Measurements from ENCODE around the gene FABP7.

FABP7 gene

GRCh38 chr6:122792766-122793165 lies 13.2 kb downstream of the FABP7 start:
- DNase-seq (ENCODE audit: low read depth in 3 of 3, low spot score in 1 of 3), result no peak

- DNase-seq (ENCODE audit: low read depth in 3 of 3, low spot score in 1 of 3), result no peak
Observed at GRCh38 chr6:122797537-122797936, 18.0 kb downstream of the FABP7 start.

DNA sequence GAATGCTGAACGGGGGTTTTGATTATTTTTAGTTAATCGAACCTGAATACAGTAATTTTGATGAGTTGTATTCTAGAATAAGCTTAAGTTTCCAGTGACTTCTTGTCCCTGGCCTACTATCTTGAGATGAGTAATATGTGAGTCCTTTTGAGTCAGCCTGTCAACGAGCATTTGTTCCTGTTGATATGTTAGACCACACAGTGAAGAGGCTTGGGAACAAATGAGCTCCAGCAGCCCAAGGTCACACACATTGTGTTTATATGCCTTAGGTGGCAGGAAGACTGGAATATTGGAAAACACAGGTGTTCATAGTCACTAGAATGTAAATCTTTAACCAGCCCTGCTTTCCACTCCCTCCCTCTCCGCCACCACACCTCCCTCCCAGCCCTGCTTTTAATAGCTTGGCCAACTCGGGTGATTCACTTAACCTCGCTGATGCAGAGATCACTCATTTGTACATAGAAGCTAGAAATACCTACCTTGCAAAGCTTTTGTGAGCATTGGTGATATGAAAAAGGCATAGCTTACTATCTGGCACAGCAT lies 18.7 kb downstream of the FABP7 start:
- no peak for DNase-seq (ENCODE audit: low read depth in 3 of 3, low spot score in 1 of 3)

DNA sequence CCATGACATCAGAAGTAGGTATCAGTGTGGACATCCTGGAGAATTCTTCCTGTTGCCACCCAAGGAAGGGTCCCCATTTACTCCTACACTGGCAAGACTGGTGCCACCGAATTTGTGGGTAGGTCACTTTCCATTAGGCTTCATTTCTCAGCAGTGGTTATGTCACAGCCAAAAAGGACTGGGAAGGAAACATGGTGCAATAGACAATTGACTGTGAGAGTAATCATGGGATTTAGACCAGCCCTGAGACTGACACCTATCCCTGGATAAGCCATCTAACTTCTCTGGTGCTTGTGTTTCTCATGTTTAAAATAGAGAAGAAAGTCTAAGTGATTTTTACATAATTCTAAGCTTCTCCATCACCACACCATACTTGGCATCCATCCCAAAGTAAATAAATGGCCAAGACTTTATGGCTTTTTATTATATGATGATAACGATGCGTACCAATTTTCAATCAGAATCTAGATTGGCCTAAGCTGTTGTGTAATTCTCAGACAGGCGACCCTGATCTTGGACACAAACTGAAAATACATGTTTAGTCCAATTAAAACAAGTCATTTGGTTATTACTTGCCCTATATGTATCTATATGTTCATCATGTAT lies 19.7 kb downstream of the FABP7 start:
- no peak for DNase-seq (ENCODE audit: low read depth in 3 of 3, low spot score in 1 of 3)

DNA sequence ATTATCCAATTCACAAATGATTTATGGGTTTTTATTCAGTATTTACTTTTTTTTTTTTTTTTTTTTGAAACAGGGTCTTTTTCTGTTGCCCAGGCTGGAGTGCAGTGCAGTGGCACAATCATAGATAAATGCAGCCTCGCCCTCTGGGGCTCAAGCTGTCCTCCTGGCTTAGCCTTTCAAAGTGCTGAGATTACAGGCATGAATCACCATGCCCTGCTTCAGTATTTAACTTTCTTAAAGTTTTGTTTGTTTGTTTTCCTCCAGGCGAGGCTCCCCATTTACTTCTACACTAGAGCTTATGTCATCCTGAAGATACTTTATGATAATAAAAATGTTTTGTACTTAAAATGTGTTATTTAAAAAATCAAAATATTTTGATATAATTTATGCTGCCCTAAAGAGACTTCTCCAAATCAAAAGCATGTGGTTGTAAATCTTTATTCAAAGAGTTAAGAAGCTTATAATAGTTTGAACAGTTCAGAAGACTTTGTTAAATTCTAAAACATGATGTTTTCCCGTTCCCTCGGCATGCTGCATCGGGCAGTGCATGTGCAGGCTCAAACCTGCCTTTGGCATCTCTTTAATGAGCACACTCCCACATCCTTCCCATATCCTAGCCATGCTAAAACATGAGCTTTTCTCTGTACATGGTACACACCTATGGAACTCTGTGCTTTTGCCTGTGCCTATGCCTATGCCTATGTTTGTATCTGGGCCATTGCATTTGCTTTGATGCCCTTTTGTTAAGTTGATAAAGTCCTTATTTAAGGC lies 20.6 kb downstream of the FABP7 start:
- DNase-seq (ENCODE audit: low read depth in 3 of 3, low spot score in 1 of 3), result no peak

DNA sequence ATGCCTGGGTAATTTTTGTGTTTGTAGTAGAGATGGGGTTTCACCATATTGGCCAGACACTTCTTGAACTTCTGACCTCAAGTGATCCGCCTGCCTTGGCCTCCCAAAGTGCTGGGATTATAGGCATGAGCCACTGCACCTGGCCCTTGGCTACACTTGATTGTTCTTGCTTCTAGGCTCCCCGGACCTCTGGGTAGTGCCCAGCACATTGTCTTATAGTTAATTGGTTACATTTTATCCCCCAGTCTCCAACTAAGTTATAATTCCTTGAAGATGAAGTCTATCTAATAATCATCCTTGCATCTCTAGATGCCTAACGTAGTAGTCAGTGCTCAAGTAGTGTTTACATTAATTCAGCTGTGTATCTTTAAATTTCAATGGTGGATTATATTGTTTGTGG lies 21.4 kb downstream of the FABP7 start:
- no peak for DNase-seq (ENCODE audit: low read depth in 3 of 3, low spot score in 1 of 3)

DNA sequence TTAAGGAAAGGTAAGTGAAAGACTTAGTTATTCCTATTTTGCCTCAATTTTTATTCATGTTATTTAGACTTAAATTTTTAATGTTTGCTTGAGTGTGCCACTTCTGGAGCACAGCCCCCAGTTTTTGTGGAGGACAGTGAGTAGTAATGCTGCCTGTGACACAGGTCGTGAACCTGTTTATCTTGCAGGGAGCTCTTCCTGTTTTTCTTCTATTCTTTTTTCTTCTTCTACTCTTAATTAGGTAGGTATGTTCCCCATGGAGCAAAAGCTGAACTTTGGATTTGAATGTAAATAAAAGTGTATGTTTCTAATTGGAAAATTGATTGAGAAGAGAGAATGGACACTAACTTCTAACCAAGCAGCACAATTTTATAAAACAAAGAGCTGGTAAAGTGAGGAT lies 21.9 kb downstream of the FABP7 start:
- DNase-seq (ENCODE audit: low read depth in 3 of 3, low spot score in 1 of 3), result no peak

GRCh38 chr6:122803171-122803661 lies 23.7 kb downstream of the FABP7 start:
- no peak for DNase-seq (ENCODE audit: low read depth in 3 of 3, low spot score in 1 of 3)

GRCh38 chr6:122804962-122805485 lies 25.5 kb downstream of the FABP7 start:
- no peak for DNase-seq (ENCODE audit: low read depth in 3 of 3, low spot score in 1 of 3)

- DNase-seq (ENCODE audit: low read depth in 3 of 3, low spot score in 1 of 3), result no peak
Observed at GRCh38 chr6:122806291-122806690, 26.8 kb downstream of the FABP7 start.

DNA sequence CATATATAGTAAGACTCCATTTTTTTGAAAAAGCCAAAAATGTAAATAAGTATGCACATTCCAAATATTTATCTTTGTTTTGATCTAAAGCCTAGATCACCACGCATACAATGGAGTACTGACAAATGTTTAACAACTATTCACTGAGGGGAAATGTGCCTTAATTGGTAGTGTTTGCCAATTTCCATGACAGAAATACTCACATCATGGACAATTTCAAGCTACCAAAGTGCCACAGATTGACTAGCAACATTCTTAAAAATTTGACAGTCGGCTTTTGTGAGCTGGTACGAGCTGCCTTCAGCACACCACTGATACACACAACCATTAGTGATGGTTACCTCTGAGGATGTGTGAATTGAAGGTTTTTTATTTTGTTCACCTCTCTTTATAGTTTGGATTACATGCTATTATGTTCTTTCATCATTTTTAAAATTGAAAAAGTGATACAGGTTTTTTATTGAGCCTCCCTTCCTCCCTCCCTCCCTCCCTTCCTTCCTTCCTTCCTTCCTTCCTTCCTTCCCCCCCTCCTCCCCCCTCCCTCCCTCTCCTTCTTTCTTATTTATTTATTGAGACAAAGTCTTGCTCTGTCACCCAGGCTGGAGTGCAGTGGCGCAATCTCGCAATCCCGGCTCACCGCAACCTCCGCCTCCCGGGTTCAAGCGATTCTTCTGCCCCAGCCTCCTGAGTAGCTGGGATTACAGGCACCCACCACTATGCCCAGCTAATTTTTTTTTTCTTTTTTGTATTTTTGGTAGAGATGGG lies 28.8 kb downstream of the FABP7 start:
- DNase-seq (ENCODE audit: low read depth in 3 of 3, low spot score in 1 of 3), result no peak

DNA sequence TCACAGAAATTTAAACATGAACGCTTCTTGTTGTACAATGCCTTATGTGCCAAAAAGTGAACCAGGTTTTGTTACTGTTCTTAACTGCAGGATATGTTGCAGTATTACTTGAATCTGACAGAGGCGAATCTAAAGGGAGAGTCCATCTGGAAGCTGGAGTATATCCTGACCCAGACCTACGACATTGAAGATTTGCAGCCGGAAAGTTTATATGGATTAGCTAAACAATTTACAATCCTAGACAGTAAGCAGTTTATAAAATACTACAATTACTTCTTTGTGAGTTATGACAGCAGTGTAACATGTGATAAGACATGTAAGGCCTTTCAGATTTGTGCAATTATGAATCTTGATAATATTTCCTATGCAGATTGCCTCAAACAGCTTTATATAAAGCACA lies 29.5 kb downstream of the FABP7 start:
- no peak for DNase-seq (ENCODE audit: low read depth in 3 of 3, low spot score in 1 of 3)

- no peak for DNase-seq (ENCODE audit: low read depth in 3 of 3, low spot score in 1 of 3)
Observed at GRCh38 chr6:122809691-122810090, 30.2 kb downstream of the FABP7 start.

GRCh38 chr6:122810189-122810588 lies 30.7 kb downstream of the FABP7 start:
- DNase-seq (ENCODE audit: low read depth in 3 of 3, low spot score in 1 of 3), result no peak

- DNase-seq (ENCODE audit: low read depth in 3 of 3, low spot score in 1 of 3), result no peak
Observed at GRCh38 chr6:122817358-122817757, 37.8 kb downstream of the FABP7 start.

GRCh38 chr6:122817766-122818165 lies 38.2 kb downstream of the FABP7 start:
- no peak for DNase-seq (ENCODE audit: low read depth in 3 of 3, low spot score in 1 of 3)

DNA sequence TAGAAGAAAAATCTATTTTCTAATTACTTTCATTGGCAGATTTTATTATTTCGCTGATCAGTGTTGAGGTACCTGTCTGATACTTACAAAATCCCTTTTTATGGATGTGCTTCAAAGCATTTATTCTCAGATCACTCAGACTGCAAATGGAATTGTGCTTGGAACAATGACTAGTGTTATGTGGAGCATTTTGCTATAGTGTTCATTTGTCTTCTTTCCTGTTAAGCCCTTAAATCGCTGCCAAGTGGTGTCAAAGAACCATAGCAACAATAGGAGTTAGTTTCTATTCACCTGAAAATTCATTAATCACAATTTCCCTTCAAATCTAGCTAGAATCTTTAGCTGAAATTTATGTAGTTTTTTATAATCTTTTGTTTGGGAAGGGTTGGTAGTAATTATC lies 39.4 kb downstream of the FABP7 start:
- no peak for DNase-seq (ENCODE audit: low read depth in 3 of 3, low spot score in 1 of 3)

DNA sequence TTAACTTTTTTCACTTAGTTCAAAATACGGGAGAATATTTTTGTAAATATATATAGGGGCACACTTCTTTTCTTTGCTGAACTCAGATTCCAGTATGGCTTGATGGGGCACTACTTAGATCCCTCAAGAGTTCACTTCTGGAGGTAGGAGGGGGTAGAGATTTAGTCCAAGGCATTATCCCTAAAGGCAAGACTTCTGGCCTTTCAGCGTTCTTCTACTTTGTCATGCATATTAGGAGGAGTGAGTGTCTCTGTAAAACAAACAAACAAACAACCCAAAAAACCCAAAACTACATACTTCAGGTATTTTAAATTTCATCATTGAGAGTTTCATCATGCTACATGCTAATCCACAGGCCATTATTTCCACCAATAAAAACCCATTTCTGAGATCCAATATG lies 41.6 kb downstream of the FABP7 start:
- no peak for DNase-seq (ENCODE audit: low read depth in 3 of 3, low spot score in 1 of 3)

DNA sequence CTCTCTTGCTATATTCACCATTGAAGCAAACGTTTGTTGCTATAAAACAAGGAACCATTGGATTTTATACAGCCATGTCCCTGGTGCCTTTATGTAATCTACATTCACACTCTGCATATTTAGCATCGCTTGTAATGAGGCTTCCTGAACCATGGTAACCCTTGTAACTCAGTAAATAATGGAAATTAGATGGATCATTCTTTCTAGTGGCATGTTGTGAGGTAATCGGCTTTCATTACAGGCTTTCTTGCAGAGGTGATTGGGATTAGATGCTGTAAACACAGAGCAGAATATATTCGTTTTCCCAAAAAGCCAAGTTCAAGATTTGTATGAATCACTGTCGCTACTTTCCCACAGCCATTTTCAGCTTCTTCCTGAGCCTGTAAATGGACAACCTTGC lies 45.6 kb downstream of the FABP7 start:
- no peak for DNase-seq (ENCODE audit: low read depth in 3 of 3, low spot score in 1 of 3)

DNA sequence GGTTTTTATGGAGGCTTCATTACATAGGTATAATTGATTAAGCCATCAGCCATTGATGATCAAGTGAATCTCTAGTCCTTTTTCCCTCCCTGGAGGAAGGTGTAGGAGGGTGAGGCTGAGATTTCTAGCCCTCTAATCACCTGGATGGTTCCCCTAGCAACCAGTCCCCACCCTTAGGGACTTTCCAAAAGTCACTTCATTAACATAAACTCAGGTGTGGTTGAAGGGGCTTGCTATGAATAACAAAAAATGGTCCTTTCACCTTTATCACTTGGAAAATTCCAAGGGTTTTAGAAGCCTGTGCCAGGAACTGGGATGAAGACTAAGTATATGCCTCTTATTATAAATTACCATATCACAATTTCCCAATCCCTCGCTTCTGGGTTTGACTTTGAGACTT lies 49.9 kb downstream of the FABP7 start:
- no peak for DNase-seq (ENCODE audit: low read depth in 3 of 3, low spot score in 1 of 3)

DNA sequence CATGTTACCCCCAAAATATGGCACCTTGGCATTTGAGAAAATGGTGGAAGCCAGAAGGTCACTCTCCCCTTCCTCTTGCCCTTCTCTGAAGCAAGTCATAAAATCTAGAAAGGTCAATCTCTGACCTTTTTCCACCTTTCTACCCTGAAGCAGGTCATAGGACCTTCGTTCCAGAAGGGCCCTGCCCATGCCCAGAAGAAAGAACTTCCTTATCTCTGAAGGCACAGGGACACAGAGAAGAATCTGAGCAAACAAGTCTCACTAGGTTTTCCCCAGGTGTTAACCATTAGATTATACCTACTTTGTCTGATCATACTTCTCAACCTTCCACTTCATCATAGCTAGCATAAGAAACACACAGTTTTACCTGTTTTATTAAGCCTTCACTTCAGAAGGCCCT lies 52.0 kb downstream of the FABP7 start:
- DNase-seq (ENCODE audit: low read depth in 3 of 3, low spot score in 1 of 3), result no peak

DNA sequence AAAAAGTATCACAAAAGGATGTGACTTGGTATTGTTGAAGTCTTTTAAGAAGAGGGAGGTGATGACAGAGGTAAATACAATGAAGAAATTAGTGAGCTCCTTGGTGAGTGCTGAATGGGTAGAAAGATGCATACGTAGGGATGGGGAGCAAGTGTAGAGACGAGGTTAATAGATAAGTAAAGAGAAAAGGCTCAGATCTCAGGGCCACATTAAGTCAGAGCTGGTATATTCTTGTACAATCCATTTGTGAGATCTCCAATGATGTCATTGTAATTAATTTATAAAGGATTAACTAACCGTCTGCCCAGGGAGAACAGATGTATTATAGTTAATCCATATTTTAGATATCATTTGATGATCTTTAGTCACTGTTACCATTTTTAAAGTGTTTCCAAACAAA lies 52.9 kb downstream of the FABP7 start:
- DNase-seq (ENCODE audit: low read depth in 3 of 3, low spot score in 1 of 3), result no peak

Data from stimulated activated CD4-positive, alpha-beta T cell treated with anti-CD3 and anti-CD28 coated beads, TNF-alpha, amount 100 ng/mL, for 1 hour (primary cell).